Naive thymus-derived CD4-positive, alpha-beta T cell (primary cell): ENCODE results near the gene POLG2. TPM values are rescaled to one million over a fixed set of nuclear protein-coding genes. Genes with fewer than 3 reads are reported as not detected.
"Not testable (repeated sequence)": the region's sequence is repeated elsewhere in the genome, so short reads cannot be mapped to it uniquely, and the experiment has no call there.

Source experiments
- ATAC-seq: fragments of 150-1000 bp; cut with Tn5 transposase; 2 replicates; pipeline ENCODE4 v1.10.0; 2021; ENCODE audit warnings: mild to moderate bottlenecking, moderate library complexity
- CTCF ChIA-PET: fragments of 350-600 bp; sonication (Branson Sonifier 250); formaldehyde crosslinking; loops from one replicate; lab custom pipeline; 2021; ENCODE audit warnings: antibody characterized with exemption; lab: Charles Lee
- POLR2A ChIA-PET: fragments of 350-600 bp; sonication (Branson Sonifier 250); formaldehyde crosslinking; loops from one replicate; lab custom pipeline; 2021; ENCODE audit warnings: antibody characterized with exemption, inconsistent platforms; lab: Charles Lee
- DNase-seq, 9 donors: peaks; one replicate each; pipeline versions ENCODE4 v3.0.0 to v3.0.0-alpha.2; 2020 to 2022; ENCODE audit warnings: mixed read lengths in 1 of 9
- H3K27ac ChIP-seq: one replicate; pipeline ENCODE4 v1.7.0; 2013; ENCODE audit warnings: mild to moderate bottlenecking, low read depth, low read length, moderate library complexity
- H3K27me3 ChIP-seq, 2 donors: one replicate each; pipeline ENCODE4 v1.7.0; 2013; ENCODE audit warnings: low read length in 2 of 2, mild to moderate bottlenecking in 2 of 2, moderate library complexity in 2 of 2; ENCODE audit not compliant: control insufficient read depth in 2 of 2, insufficient read depth in 2 of 2
- H3K36me3 ChIP-seq, 3 experiments: 1 replicate in 2 of 3; 2 replicates in 1 of 3; pipeline ENCODE4 v1.7.0; 2013; ENCODE audit warnings: low read length in 3 of 3, mild to moderate bottlenecking in 3 of 3, moderate library complexity in 1 of 3; ENCODE audit not compliant: insufficient read depth in 3 of 3, control insufficient read depth in 2 of 3
- H3K4me1 ChIP-seq, 2 donors: one replicate each; pipeline ENCODE4 v1.7.0; 2013; ENCODE audit warnings: low read length in 2 of 2, mild to moderate bottlenecking in 2 of 2, moderate library complexity in 1 of 2; ENCODE audit not compliant: control insufficient read depth in 2 of 2, insufficient read depth in 2 of 2
- H3K4me3 ChIP-seq: 2 replicates; pipeline ENCODE4 v1.7.0; 2013; ENCODE audit warnings: mild to moderate bottlenecking, low read length
- H3K9me3 ChIP-seq, 3 experiments: 1 replicate in 2 of 3; 2 replicates in 1 of 3; pipeline ENCODE4 v1.7.0; 2013; ENCODE audit warnings: low read length in 3 of 3; ENCODE audit not compliant: control insufficient read depth in 2 of 3
- H3K27ac Mint-ChIP-seq, 9 donors: one replicate each; pipeline ENCODE4 v1.8.0; 2020 to 2022; ENCODE audit warnings: mixed read lengths in 9 of 9, mild to moderate bottlenecking in 8 of 9, moderate library complexity in 5 of 9, inconsistent platforms in 2 of 9
- H3K27me3 Mint-ChIP-seq, 5 donors: one replicate each; pipeline ENCODE4 v1.8.0; 2021 to 2022; ENCODE audit warnings: mixed read lengths in 5 of 5, mild to moderate bottlenecking in 1 of 5
- H3K36me3 Mint-ChIP-seq, 5 donors: one replicate each; pipeline ENCODE4 v1.8.0; 2020 to 2022; ENCODE audit warnings: mixed read lengths in 5 of 5, mild to moderate bottlenecking in 3 of 5, inconsistent platforms in 1 of 5
- H3K4me1 Mint-ChIP-seq, 7 donors: one replicate each; pipeline ENCODE4 v1.8.0; 2020 to 2022; ENCODE audit warnings: mixed read lengths in 7 of 7, mild to moderate bottlenecking in 3 of 7, inconsistent platforms in 1 of 7
- H3K4me3 Mint-ChIP-seq, 10 donors: one replicate each; pipeline ENCODE4 v1.8.0; 2020 to 2022; ENCODE audit warnings: mild to moderate bottlenecking in 10 of 10, mixed read lengths in 10 of 10, moderate library complexity in 6 of 10, inconsistent platforms in 2 of 10
- H3K9me3 Mint-ChIP-seq, 11 donors: one replicate each; pipeline ENCODE4 v1.8.0; 2020 to 2022; ENCODE audit warnings: mixed read lengths in 11 of 11, mild to moderate bottlenecking in 4 of 11, inconsistent platforms in 1 of 11, moderate library complexity in 1 of 11
- intact Hi-C, 2 donors: fragments of 100-400 bp; cut with micrococcal nuclease; formaldehyde crosslinking; loops; one replicate each; pipeline ENCODE4 v1.15.1; 2023
- polyA plus RNA-seq, 2 donors: library from polyadenylated mRNA; unstranded; fragments of 300-500 nt; fragmentation: Illumina TruSeq; gene quantifications; one replicate each; pipeline ENCODE4 v1.2.3, GENCODE V29; 2021
- total RNA-seq, 6 experiments: library from RNA in 5 of 6; stranded (reverse) in 5 of 6; gene quantifications; 1 replicate in 5 of 6; 2 replicates in 1 of 6; pipeline ENCODE4 v1.2.3 and lab custom pipeline; 2021 to 2026

POLG2 gene
- total and polyA plus RNA-seq, 7 experiments from 2014 or later = 7.4 to 69.6 (median 41.5) TPM

DNA sequence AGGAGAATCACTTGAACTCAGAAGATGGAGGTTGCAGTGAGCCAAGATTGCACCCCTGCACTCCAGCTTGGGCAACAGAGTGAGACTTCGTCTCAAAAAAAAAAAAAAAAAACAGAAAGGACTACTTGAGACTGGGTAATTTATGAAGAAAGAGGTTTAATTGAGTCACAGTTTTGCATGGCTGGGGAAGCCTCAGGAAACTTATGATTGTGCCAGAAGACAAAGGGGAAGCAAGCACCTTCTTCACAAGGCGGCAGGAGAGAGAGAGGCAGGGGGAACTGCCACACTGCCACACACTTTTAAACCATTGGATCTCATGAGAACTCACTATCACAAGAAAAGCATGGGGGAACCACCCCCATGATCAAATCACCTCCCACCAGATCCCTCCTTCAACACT is 56.9 kb downstream of the POLG2 start:
- intact Hi-C loops = no loop called here
- H3K4me1 ChIP-seq = peaks cover 7 to 12% of the 10 kb centered on the region in 2 donors
- H3K4me1 Mint-ChIP-seq = peaks cover 17 to 40% (median 31%) of the 10 kb centered on the region in 7 donors
- H3K36me3 Mint-ChIP-seq = peaks cover 4 to 25% (median 9%) of the 10 kb centered on the region in 5 donors
- peaks cover 5 to 33% (median 21%) of the 10 kb centered on the region in 11 donors for H3K9me3 Mint-ChIP-seq
- no peaks in the 10 kb centered on the region for H3K27me3 Mint-ChIP-seq
- H3K27me3 ChIP-seq = no peaks in the 10 kb centered on the region
- ATAC-seq (no peak), DNase-seq (no peak)
- peaks cover 0 to 19% (median 11%) of the 10 kb centered on the region in 3 experiments for H3K9me3 ChIP-seq
- H3K4me3 ChIP-seq = no peak overlapping the region
- CTCF ChIA-PET = interaction anchor here (0.7 kb wide), 1 partner anchor 91 kb away, joined by 7 read pairs; no protein-coding TSS in a partner anchor
- peak overlapping the region in 3 of 10 donors; percentile 7 to 29 (median 17) for H3K4me3 Mint-ChIP-seq
- no peaks in the 10 kb centered on the region for H3K36me3 ChIP-seq
- POLR2A ChIA-PET = interaction anchor here (1.7 kb wide), 1 partner anchor 16 kb away, joined by 5 read pairs; no protein-coding TSS in a partner anchor
- H3K27ac Mint-ChIP-seq = peak overlapping the region in 3 of 9 donors; percentile 23 to 84 (median 26)
- H3K27ac ChIP-seq = no peak overlapping the region

DNA sequence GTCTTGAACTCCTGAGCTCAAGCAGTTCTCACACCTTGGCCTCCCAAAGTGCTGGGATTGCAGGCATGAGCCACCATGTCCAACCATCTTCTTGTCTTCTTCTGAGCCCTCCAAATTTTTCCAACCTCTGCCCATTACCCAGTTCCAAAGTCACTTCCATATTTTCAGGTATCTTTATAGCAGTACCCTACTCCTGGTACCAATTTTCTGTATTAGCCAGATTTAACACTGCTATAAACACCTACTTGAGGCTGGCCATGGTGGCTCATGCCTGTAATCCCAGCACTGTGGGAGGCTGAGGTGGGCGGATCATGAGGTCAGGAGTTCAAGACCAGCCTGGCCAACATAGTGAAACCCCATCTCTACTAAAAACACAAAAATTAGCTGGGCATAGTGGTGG is 57.3 kb downstream of the POLG2 start:
- ChIA-PET POLR2A (interaction anchor here (1.7 kb wide), 1 partner anchor 17 kb away, joined by 5 read pairs; no protein-coding TSS in a partner anchor), CTCF (interaction anchor here (0.7 kb wide), 1 partner anchor 90 kb away, joined by 7 read pairs; no protein-coding TSS in a partner anchor)
- H3K4me3 ChIP-seq, H3K27me3 Mint-ChIP-seq, H3K36me3 ChIP-seq, ATAC-seq, H3K27me3 ChIP-seq, H3K4me3 Mint-ChIP-seq, DNase-seq, H3K27ac ChIP-seq, intact Hi-C loops: not testable (repeated sequence)
- peaks cover 5 to 33% (median 21%) of the 10 kb centered on the region in 11 donors for H3K9me3 Mint-ChIP-seq
- peaks cover 7 to 12% of the 10 kb centered on the region in 2 donors for H3K4me1 ChIP-seq
- H3K27ac Mint-ChIP-seq = peak overlapping the region in 1 of 9 donors; percentile 84
- peaks cover 17 to 40% (median 31%) of the 10 kb centered on the region in 7 donors for H3K4me1 Mint-ChIP-seq
- peaks cover 4 to 26% (median 9%) of the 10 kb centered on the region in 5 donors for H3K36me3 Mint-ChIP-seq
- peaks cover 0 to 19% (median 11%) of the 10 kb centered on the region in 3 experiments for H3K9me3 ChIP-seq

DNA sequence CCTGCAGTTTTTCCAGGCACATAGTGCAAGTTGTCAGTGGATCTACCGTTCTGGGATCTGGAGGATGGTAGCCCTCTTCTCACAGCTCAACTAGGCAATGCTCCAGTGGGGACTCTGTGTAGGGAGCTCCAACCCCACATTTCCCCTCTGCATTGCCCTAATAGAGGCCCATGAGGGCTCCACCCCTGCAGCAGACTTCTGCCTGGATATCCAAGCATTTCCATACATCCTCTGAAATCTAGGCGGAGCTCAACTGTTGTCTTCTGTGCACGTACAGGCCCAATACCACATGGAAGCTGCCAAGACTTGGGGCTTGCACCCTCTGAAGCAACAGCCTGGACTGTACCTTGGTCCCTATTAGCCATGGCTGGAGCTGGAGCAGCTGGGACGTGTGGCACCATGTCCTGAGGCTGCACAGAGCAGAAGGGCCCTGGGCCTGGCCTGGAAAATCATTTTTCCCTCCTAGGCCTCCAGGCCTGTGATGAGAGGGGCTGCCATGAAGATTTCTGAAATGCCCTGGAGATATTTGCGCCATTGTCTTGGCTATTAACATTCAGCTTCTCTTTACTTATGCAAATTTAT is 58.8 kb downstream of the POLG2 start:
- POLR2A ChIA-PET = interaction anchor here (0.6 to 1.7 kb wide), 3 partner anchors 18 to 428 kb away, joined by 3 to 5 read pairs (median 3); no protein-coding TSS in a partner anchor
- H3K4me3 ChIP-seq = no peak overlapping the region

DNA sequence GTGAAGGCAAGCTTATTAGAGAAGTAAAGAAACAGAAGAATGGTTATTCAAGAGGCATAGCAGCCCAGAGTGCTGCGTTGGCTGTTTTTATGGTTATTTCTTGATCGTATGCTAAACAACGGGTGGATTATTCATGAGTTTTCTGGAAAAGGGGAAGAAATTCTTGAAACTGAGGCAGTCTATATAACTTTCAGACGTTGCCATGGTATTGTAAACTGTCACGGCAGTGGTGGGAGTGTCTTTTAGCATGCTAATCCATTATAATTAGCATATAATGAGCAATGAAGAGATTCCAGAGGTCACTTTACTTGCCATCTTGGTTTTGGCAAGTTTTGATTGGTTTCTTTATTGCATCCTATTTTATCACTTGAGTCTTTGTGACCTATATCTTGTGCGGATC is 65.3 kb downstream of the POLG2 start:
- Mint-ChIP-seq H3K27ac (no peak overlapping the region), H3K4me1 (peaks cover 0 to 3% (median 0%) of the 10 kb centered on the region in 7 donors), H3K4me3 (no peak overlapping the region), H3K27me3 (peaks cover 0 to 25% (median 0%) of the 10 kb centered on the region in 5 donors), H3K36me3 (peaks cover 0 to 5% (median 0%) of the 10 kb centered on the region in 5 donors), H3K9me3 (peaks cover 0 to 9% (median 0%) of the 10 kb centered on the region in 11 donors)
- intact Hi-C loops = no loop called here
- Histone ChIP-seq H3K27ac (no peak overlapping the region), H3K36me3 (no peaks in the 10 kb centered on the region), H3K27me3 (no peaks in the 10 kb centered on the region), H3K9me3 (no peaks in the 10 kb centered on the region), H3K4me3 (no peak overlapping the region), H3K4me1 (no peaks in the 10 kb centered on the region)
- DNase-seq (no peak), ATAC-seq (no peak)
- POLR2A ChIA-PET = no interaction called here
- CTCF ChIA-PET = interaction anchor here (0.6 to 0.7 kb wide), 2 partner anchors 62 to 591 kb away, joined by 3 read pairs; no protein-coding TSS in a partner anchor

More for the DNA sequence above, 58.8 kb downstream of the POLG2 start:
- Histone ChIP-seq H3K27ac (no peak overlapping the region), H3K27me3 (no peaks in the 10 kb centered on the region), H3K9me3 (peaks cover 0 to 19% (median 11%) of the 10 kb centered on the region in 3 experiments), H3K4me1 (peaks cover 7 to 12% of the 10 kb centered on the region in 2 donors), H3K36me3 (no peaks in the 10 kb centered on the region)
- intact Hi-C loops = no loop called here
- DNase-seq = no peak
- H3K4me3 Mint-ChIP-seq = no peak overlapping the region
- H3K27me3 Mint-ChIP-seq = no peaks in the 10 kb centered on the region
- peaks cover 5 to 39% (median 22%) of the 10 kb centered on the region in 11 donors for H3K9me3 Mint-ChIP-seq
- H3K4me1 Mint-ChIP-seq = peaks cover 17 to 30% (median 21%) of the 10 kb centered on the region in 7 donors
- no peak overlapping the region for H3K27ac Mint-ChIP-seq
- no peak for ATAC-seq
- CTCF ChIA-PET = interaction anchor here (0.8 kb wide), 1 partner anchor 26 kb away, joined by 3 read pairs; no protein-coding TSS in a partner anchor
- peaks cover 4 to 28% (median 9%) of the 10 kb centered on the region in 5 donors for H3K36me3 Mint-ChIP-seq

DNA sequence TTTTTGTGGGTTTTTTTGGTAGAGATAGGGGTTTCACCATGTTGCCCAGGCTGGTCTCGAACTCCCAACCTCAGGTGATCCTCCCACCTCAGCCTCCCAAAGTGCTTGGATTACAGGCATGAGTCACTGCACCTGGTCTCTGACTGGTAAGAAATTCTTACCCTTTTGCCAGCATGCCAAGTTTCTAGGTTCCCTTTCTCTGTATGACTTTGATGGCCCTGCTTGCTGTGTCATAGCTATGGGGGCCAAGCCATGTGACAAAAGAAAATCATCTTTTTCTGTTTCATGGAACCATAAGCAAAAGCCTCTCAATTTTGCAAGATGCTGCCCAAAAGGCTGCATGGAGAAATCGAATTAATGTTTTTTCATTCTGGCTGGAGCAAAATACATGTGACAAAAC is 66.8 kb downstream of the POLG2 start:
- H3K27ac ChIP-seq, H3K4me1 ChIP-seq, H3K27me3 ChIP-seq, H3K36me3 Mint-ChIP-seq, H3K27ac Mint-ChIP-seq, CTCF ChIA-PET, ATAC-seq, intact Hi-C loops, DNase-seq, H3K4me3 Mint-ChIP-seq, H3K9me3 ChIP-seq, H3K36me3 ChIP-seq, H3K4me3 ChIP-seq, H3K4me1 Mint-ChIP-seq, H3K9me3 Mint-ChIP-seq: not testable (repeated sequence)
- peaks cover 0 to 32% (median 0%) of the 10 kb centered on the region in 5 donors for H3K27me3 Mint-ChIP-seq
- POLR2A ChIA-PET = interaction anchor here (0.8 kb wide), 1 partner anchor 61 kb away, joined by 3 read pairs; no protein-coding TSS in a partner anchor

DNA sequence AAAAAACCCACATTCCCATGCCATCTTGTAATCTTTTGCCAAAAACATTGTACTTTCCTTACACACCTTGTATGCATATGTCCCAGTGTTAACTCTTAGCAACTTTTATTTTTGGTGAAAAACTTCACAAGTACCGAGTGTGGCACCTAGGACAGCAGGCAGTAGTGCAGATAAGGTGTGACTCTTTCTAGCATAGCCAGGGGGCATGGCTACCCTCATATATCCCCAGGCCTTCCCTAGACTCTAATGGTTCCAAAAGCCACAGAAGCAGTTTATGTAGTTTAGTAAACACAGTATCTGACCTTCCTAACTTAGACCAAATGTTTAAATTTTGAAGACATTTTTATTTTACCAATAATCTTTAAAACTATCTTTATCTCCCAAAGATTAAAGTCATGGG is 68.4 kb downstream of the POLG2 start:
- intact Hi-C loops = no loop called here
- Mint-ChIP-seq H3K4me1 (peaks cover 0 to 4% (median 0%) of the 10 kb centered on the region in 7 donors), H3K36me3 (no peaks in the 10 kb centered on the region), H3K4me3 (no peak overlapping the region), H3K27ac (no peak overlapping the region), H3K27me3 (peaks cover 0 to 37% (median 0%) of the 10 kb centered on the region in 5 donors), H3K9me3 (no peaks in the 10 kb centered on the region)
- Histone ChIP-seq H3K4me1 (no peaks in the 10 kb centered on the region), H3K27ac (no peak overlapping the region), H3K4me3 (no peak overlapping the region), H3K36me3 (no peaks in the 10 kb centered on the region), H3K9me3 (no peaks in the 10 kb centered on the region), H3K27me3 (peaks cover 0 to 3% of the 10 kb centered on the region in 2 donors)
- POLR2A ChIA-PET = interaction anchor here (0.7 to 1.4 kb wide), 4 partner anchors 70 to 80 kb away, joined by 3 to 4 read pairs (median 3); no protein-coding TSS in a partner anchor
- CTCF ChIA-PET = interaction anchor here (1.0 to 1.4 kb wide), 2 partner anchors 9 to 63 kb away, joined by 4 to 6 read pairs; no protein-coding TSS in a partner anchor
- no peak for ATAC-seq
- no peak for DNase-seq
